NCI-H1092 treated with DMSO at 0.1 percent for 48 hours (cell line): ENCODE data around the gene PUM1.
"Not testable (repeated sequence)": the region's sequence is repeated elsewhere in the genome, so short reads cannot be mapped to it uniquely, and the experiment has no call there.

Source experiments
- DNase-seq: peaks from one replicate; lab custom pipeline; 2025; lab: John Stamatoyannopoulos, UW

The PUM1 gene

GRCh38 chr1:31065310-31066217, at the start of gene PUM1:
TSS of gene PUM1 (minus strand) at chr1:31065717. CDS start at chr1:31059566, 6,151 bp downstream.
- peak; percentile 99 for DNase-seq

- no peak for DNase-seq
These were observed 46.9 kb upstream of the PUM1 start for GRCh38 chr1:31112266-31112935.

- no peak for DNase-seq
These were observed 45.9 kb upstream of the PUM1 start for GRCh38 chr1:31111290-31111951.

- DNase-seq: no peak
These were observed 45.3 kb upstream of the PUM1 start for GRCh38 chr1:31110846-31111245.

- DNase-seq: no peak
These were observed 43.3 kb upstream of the PUM1 start for GRCh38 chr1:31108861-31109260.

- no peak for DNase-seq
These were observed 40.1 kb upstream of the PUM1 start for GRCh38 chr1:31105646-31106045.

GRCh38 chr1:31102501-31102950, 37.0 kb upstream of the PUM1 start:
- DNase-seq: no peak

- DNase-seq: peak; percentile 6
These were observed 35.6 kb upstream of the PUM1 start for GRCh38 chr1:31101147-31101502.

- no peak for DNase-seq
These were observed 33.9 kb upstream of the PUM1 start for GRCh38 chr1:31099293-31100032.

- no peak for DNase-seq
These were observed 30.5 kb upstream of the PUM1 start for GRCh38 chr1:31095985-31096384.

- no peak for DNase-seq
These were observed 29.9 kb upstream of the PUM1 start for GRCh38 chr1:31095298-31095981.

GRCh38 chr1:31088081-31088480, 22.6 kb upstream of the PUM1 start:
- DNase-seq: not testable (repeated sequence)

- DNase-seq: no peak
These were observed 19.5 kb upstream of the PUM1 start for GRCh38 chr1:31084782-31085569.

- no peak for DNase-seq
These were observed 16.9 kb upstream of the PUM1 start for GRCh38 chr1:31082385-31082784.

- DNase-seq: no peak
These were observed 7.5 kb upstream of the PUM1 start for GRCh38 chr1:31073044-31073443.

- no peak for DNase-seq
These were observed 6.8 kb upstream of the PUM1 start for GRCh38 chr1:31072304-31072746.

GRCh38 chr1:31069392-31069791, 3.9 kb upstream of the PUM1 start:
- DNase-seq: no peak

GRCh38 chr1:31064718-31065309, 703 bp downstream of the PUM1 start:
- DNase-seq: peak; percentile 73

- DNase-seq: no peak
These were observed 1.3 kb downstream of the PUM1 start for GRCh38 chr1:31064111-31064717.

GRCh38 chr1:31063631-31064030, 1.9 kb downstream of the PUM1 start:
- DNase-seq: no peak
